Astrocyte of the spinal cord (primary cell): Measurements from ENCODE around the gene PREP.

Experiments used
- DNase-seq: peaks from one replicate; pipeline ENCODE4 v3.0.0; 2011; ENCODE audit warnings: low read depth, low spot score
- H3K4me3 ChIP-seq: 2 replicates; pipeline ENCODE4 v1.5.1; 2011; ENCODE audit warnings: low read depth, mild to moderate bottlenecking, low read length, moderate library complexity
- CTCF ChIP-seq: IDR thresholded peaks from 2 replicates; pipeline ENCODE4 v1.5.1; 2012; ENCODE audit warnings: low read depth, mild to moderate bottlenecking, low read length, inconsistent platforms
- in situ Hi-C: cut with HindIII; loops from 2 replicates; pipeline ENCODE4 v1.10.0; 2017; ENCODE audit warnings: low sequenced_read_pairs

The PREP gene

GRCh38 chr6:105372142-105372848, 30.6 kb downstream of the PREP start:
- in situ Hi-C loops: no loop called here
- no peak for DNase-seq

GRCh38 chr6:105370351-105370750, 32.5 kb downstream of the PREP start:
- in situ Hi-C loops: no loop called here
- DNase-seq: no peak
- H3K4me3 ChIP-seq: no peak overlapping the region

More at GRCh38 chr6:105372142-105372848, 30.6 kb downstream of the PREP start:
- no peak overlapping the region for H3K4me3 ChIP-seq
- TF ChIP-seq CTCF: no peak

GRCh38 chr6:105369145-105369544, 33.7 kb downstream of the PREP start:
- H3K4me3 ChIP-seq: no peak overlapping the region
- TF ChIP-seq CTCF: no peak
- in situ Hi-C loops: no loop called here
- DNase-seq: no peak

More at GRCh38 chr6:105370351-105370750, 32.5 kb downstream of the PREP start:
- TF ChIP-seq CTCF: no peak

- DNase-seq: no peak
- in situ Hi-C loops: no loop called here
- TF ChIP-seq CTCF: no peak
- no peak overlapping the region for H3K4me3 ChIP-seq
Measured at GRCh38 chr6:105364243-105364642, 38.6 kb downstream of the PREP start.

- in situ Hi-C loops: no loop called here
- DNase-seq: peak; percentile 52
- TF ChIP-seq CTCF: peak; percentile 49
- H3K4me3 ChIP-seq: no peak overlapping the region
Measured at GRCh38 chr6:105363100-105363754, 39.7 kb downstream of the PREP start.

GRCh38 chr6:105359419-105360370, 43.2 kb downstream of the PREP start:
- in situ Hi-C loops: no loop called here
- no peak for TF ChIP-seq CTCF
- no peak overlapping the region for H3K4me3 ChIP-seq
- DNase-seq: peak; percentile 88
